GM23338 (cell line): ENCODE data around the gene XG. TPM values are rescaled to one million over a fixed set of nuclear protein-coding genes. Genes with fewer than 3 reads are reported as not detected.
A peak's percentile ranks its signal among the peaks of the same experiment; 100 is the strongest.

Experiments
- ATAC-seq: fragments of 200-7000 bp; cut with Tn5 transposase; 3 replicates; pipeline ENCODE4 v1.9.1; 2020
- DNase-seq: peaks from one replicate; pipeline ENCODE4 v3.0.0-alpha.2; 2015; ENCODE audit warnings: low spot score
- H2AFZ ChIP-seq: fragments of 200-600 bp; sonication (generic); 2 replicates; pipeline ENCODE4 v1.8.0; 2016; ENCODE audit warnings: antibody characterized with exemption, mild to moderate bottlenecking, moderate library complexity
- H3F3A ChIP-seq: fragments of 200-600 bp; sonication (generic); replicated peaks from 2 replicates; pipeline ENCODE4 v1.8.0; 2017; ENCODE audit warnings: antibody characterized with exemption, mixed run types, low read depth
- H3K27ac ChIP-seq: fragments of 200-600 bp; sonication (generic); 2 replicates; pipeline ENCODE4 v1.6.1; 2016; ENCODE audit warnings: low read depth
- H3K27me3 ChIP-seq: fragments of 200-600 bp; sonication (generic); 2 replicates; pipeline ENCODE4 v1.8.0; 2016; ENCODE audit warnings: mild to moderate bottlenecking, mixed run types, moderate library complexity; ENCODE audit not compliant: insufficient read depth
- H3K36me3 ChIP-seq: fragments of 200-600 bp; sonication (generic); 2 replicates; pipeline ENCODE4 v1.8.0; 2016; ENCODE audit warnings: mild to moderate bottlenecking; ENCODE audit not compliant: insufficient read depth
- H3K4me1 ChIP-seq: fragments of 200-600 bp; sonication (generic); 2 replicates; pipeline ENCODE4 v1.8.0; 2016; ENCODE audit warnings: mild to moderate bottlenecking, moderate library complexity; ENCODE audit not compliant: insufficient read depth
- H3K4me2 ChIP-seq: fragments of 200-600 bp; sonication (generic); 2 replicates; pipeline ENCODE4 v1.7.1; 2017; ENCODE audit warnings: mixed run types
- H3K4me3 ChIP-seq: fragments of 200-600 bp; sonication (generic); 2 replicates; pipeline ENCODE4 v1.6.1; 2016; ENCODE audit warnings: mixed run types
- H3K79me2 ChIP-seq: fragments of 200-600 bp; sonication (generic); replicated peaks from 2 replicates; pipeline ENCODE4 v1.8.0; 2017; ENCODE audit warnings: mild to moderate bottlenecking; ENCODE audit not compliant: insufficient read depth
- H3K9me2 ChIP-seq: fragments of 200-600 bp; sonication (generic); 2 replicates; pipeline ENCODE4 v1.8.0; 2017; ENCODE audit not compliant: insufficient read depth
- H4K20me1 ChIP-seq: fragments of 200-600 bp; sonication (generic); replicated peaks from 2 replicates; pipeline ENCODE4 v1.8.0; 2017; ENCODE audit warnings: mild to moderate bottlenecking; ENCODE audit not compliant: insufficient read depth
- H3K27ac Mint-ChIP-seq: 2 replicates; pipeline ENCODE4 v1.8.0; 2020; ENCODE audit warnings: inconsistent platforms, mild to moderate bottlenecking, moderate library complexity, mixed read lengths
- H3K27me3 Mint-ChIP-seq: 3 replicates; pipeline ENCODE4 v1.8.0; 2022; ENCODE audit warnings: low read depth, mild to moderate bottlenecking, moderate library complexity, mixed read lengths, inconsistent platforms; ENCODE audit not compliant: insufficient read depth, poor library complexity
- H3K36me3 Mint-ChIP-seq: 3 replicates; pipeline ENCODE4 v1.8.0; 2021; ENCODE audit warnings: low read depth, mild to moderate bottlenecking, inconsistent platforms, moderate library complexity, mixed read lengths
- H3K4me1 Mint-ChIP-seq: 3 replicates; pipeline ENCODE4 v1.8.0; 2020; ENCODE audit warnings: mild to moderate bottlenecking, inconsistent platforms, mixed read lengths
- H3K4me3 Mint-ChIP-seq: 3 replicates; pipeline ENCODE4 v1.8.0; 2021; ENCODE audit warnings: moderate library complexity, mild to moderate bottlenecking, inconsistent platforms, mixed read lengths
- H3K9me3 Mint-ChIP-seq: 3 replicates; pipeline ENCODE4 v1.8.0; 2020; ENCODE audit warnings: moderate library complexity, mild to moderate bottlenecking, inconsistent platforms, mixed read lengths
- CTCF ChIP-seq, 2 experiments: fragments of 200-600 bp in 1 of 2; sonication (generic) in 1 of 2; conservative IDR thresholded peaks; 2 replicates each; pipeline versions ENCODE4 v1.5.1 to v1.6.1; 2016 to 2017; ENCODE audit warnings: antibody characterized with exemption in 2 of 2, low read depth in 2 of 2, mild to moderate bottlenecking in 2 of 2, moderate library complexity in 1 of 2
- ETS1 ChIP-seq: IDR thresholded peaks from 2 replicates; pipeline ENCODE4 v1.6.1; 2016; ENCODE audit warnings: antibody characterized with exemption
- EZH2 ChIP-seq: fragments of 200-600 bp; sonication (generic); IDR thresholded peaks from one replicate; pipeline ENCODE4 v1.8.0; 2017; ENCODE audit warnings: antibody characterized with exemption, mild to moderate bottlenecking, low read depth; ENCODE audit not compliant: unreplicated experiment
- EZH2phosphoT487 ChIP-seq: fragments of 200-600 bp; sonication (generic); IDR thresholded peaks from one replicate; pipeline ENCODE4 v1.8.1; 2018; ENCODE audit warnings: antibody characterized with exemption; ENCODE audit not compliant: unreplicated experiment
- POLR2AphosphoS5 ChIP-seq: IDR thresholded peaks from 2 replicates; pipeline ENCODE4 v1.6.1; 2016; ENCODE audit warnings: antibody characterized with exemption, low read depth
- REST ChIP-seq: IDR thresholded peaks from one replicate; pipeline ENCODE4 v1.6.1; 2018; ENCODE audit warnings: antibody characterized with exemption; ENCODE audit not compliant: unreplicated experiment
- STAT1 ChIP-seq: IDR thresholded peaks from one replicate; pipeline ENCODE4 v1.6.1; 2016; ENCODE audit warnings: antibody characterized with exemption; ENCODE audit not compliant: unreplicated experiment
- ZNF114 ChIP-seq: fragments of 250-450 bp; sonication (Bioruptor Pico); IDR thresholded peaks from 2 replicates; pipeline ENCODE4 v1.5.0; 2020; ENCODE audit warnings: mild to moderate bottlenecking, moderate library complexity
- ZNF331 ChIP-seq: fragments of 250-450 bp; sonication (Bioruptor Pico); IDR thresholded peaks from 2 replicates; pipeline ENCODE4 v1.5.0; 2020; ENCODE audit warnings: low read depth, mild to moderate bottlenecking, moderate library complexity
- ZNF462 ChIP-seq: fragments of 250-450 bp; sonication (Bioruptor Pico); IDR thresholded peaks from 2 replicates; pipeline ENCODE4 v1.5.0; 2020; ENCODE audit warnings: mild to moderate bottlenecking, moderate library complexity
- polyA plus RNA-seq: library from polyadenylated mRNA; unstranded; fragments of >200 nt; fragmentation: Nextera tagmentation; extraction: Ambion mirVana; gene quantifications from 2 replicates; pipeline ENCODE4 v1.2.1, GENCODE V29; 2016
- total RNA-seq: library from RNA; depleted of rRNA; stranded (reverse); fragments of >200 nt; shearing (Covaris generic); gene quantifications from 2 replicates; pipeline ENCODE4 v1.2.3, GENCODE V29; 2014

Gene XG
- total and polyA plus RNA-seq, 2 experiments from 2014 or later: 0.28 to 0.60 TPM

- H3K27ac ChIP-seq: peak overlapping the region; percentile 98
- H3K4me1 ChIP-seq: peaks cover 48% of the 10 kb centered on the region
- H2AFZ ChIP-seq: peak overlapping the region; percentile 39; the same call in 1 of the 2 replicates
- peaks cover 10% of the 10 kb centered on the region; the same call in 1 of the 2 replicates for H3F3A ChIP-seq
- H4K20me1 ChIP-seq: no peaks in the 10 kb centered on the region
- Mint-ChIP-seq H3K9me3 (no peaks in the 10 kb centered on the region; the same call in 1 of the 3 replicates), H3K36me3 (no peaks in the 10 kb centered on the region), H3K4me3 (no peak overlapping the region), H3K4me1 (peaks cover 48% of the 10 kb centered on the region), H3K27ac (no peak overlapping the region; the same call in 1 of the 2 replicates), H3K27me3 (peaks cover 1% of the 10 kb centered on the region)
- TF ChIP-seq STAT1 (no peak), EZH2 (no peak), EZH2phosphoT487 (no peak), REST (no peak), ZNF114 (CRISPR knock-in tag) (no peak), ZNF331 (CRISPR knock-in tag) (no peak), POLR2AphosphoS5 (no peak), ETS1 (no peak), CTCF (conservative IDR thresholded peaks at IDR 0.05; ENCODE audit: low read depth in 2 of 2) (no peak)
- no peak for DNase-seq
- no peaks in the 10 kb centered on the region for H3K79me2 ChIP-seq
- no peaks in the 10 kb centered on the region for H3K27me3 ChIP-seq
- peak overlapping the region; percentile 59 for H3K4me2 ChIP-seq
- H3K36me3 ChIP-seq: no peaks in the 10 kb centered on the region
- no peak for ATAC-seq
- H3K4me3 ChIP-seq: no peak overlapping the region
- no peaks in the 10 kb centered on the region for H3K9me2 ChIP-seq
These were observed 29.9 kb downstream of the XG start for GRCh38 chrX:2781698-2782097.

- no peaks in the 10 kb centered on the region for H3K27me3 ChIP-seq
- no peaks in the 10 kb centered on the region; the same call in 1 of the 3 replicates for H3K9me3 Mint-ChIP-seq
- H3K36me3 Mint-ChIP-seq: no peaks in the 10 kb centered on the region
- H3K4me3 ChIP-seq: no peak overlapping the region
- H3K4me1 Mint-ChIP-seq: peaks cover 44% of the 10 kb centered on the region
- peak overlapping the region; percentile 98; the same call in 1 of the 2 replicates for H3K27ac ChIP-seq
- no peaks in the 10 kb centered on the region for H3K9me2 ChIP-seq
- H3K27ac Mint-ChIP-seq: no peak overlapping the region
- H3K36me3 ChIP-seq: no peaks in the 10 kb centered on the region
- no peak for DNase-seq
- peaks cover 43% of the 10 kb centered on the region for H3K4me1 ChIP-seq
- no peaks in the 10 kb centered on the region for H4K20me1 ChIP-seq
- peak overlapping the region; percentile 59 for H3K4me2 ChIP-seq
- no peak for ATAC-seq
- peaks cover 1% of the 10 kb centered on the region for H3K27me3 Mint-ChIP-seq
- H3K4me3 Mint-ChIP-seq: no peak overlapping the region
- H2AFZ ChIP-seq: peak overlapping the region; percentile 39
- H3K79me2 ChIP-seq: no peaks in the 10 kb centered on the region
- H3F3A ChIP-seq: peaks cover 10% of the 10 kb centered on the region; the same call in 1 of the 2 replicates
- no peak for TF ChIP-seq ZNF462 (CRISPR knock-in tag)
- TF ChIP-seq POLR2AphosphoS5: no peak
These were observed 30.3 kb downstream of the XG start for GRCh38 chrX:2782171-2782570.
